ENCODE results near the gene MANBA.
A peak's percentile ranks its signal among the peaks of the same experiment; 100 is the strongest.
"Not testable (repeated sequence)": the region's sequence is repeated elsewhere in the genome, so short reads cannot be mapped to it uniquely, and the experiment has no call there.

Gene MANBA

DNA sequence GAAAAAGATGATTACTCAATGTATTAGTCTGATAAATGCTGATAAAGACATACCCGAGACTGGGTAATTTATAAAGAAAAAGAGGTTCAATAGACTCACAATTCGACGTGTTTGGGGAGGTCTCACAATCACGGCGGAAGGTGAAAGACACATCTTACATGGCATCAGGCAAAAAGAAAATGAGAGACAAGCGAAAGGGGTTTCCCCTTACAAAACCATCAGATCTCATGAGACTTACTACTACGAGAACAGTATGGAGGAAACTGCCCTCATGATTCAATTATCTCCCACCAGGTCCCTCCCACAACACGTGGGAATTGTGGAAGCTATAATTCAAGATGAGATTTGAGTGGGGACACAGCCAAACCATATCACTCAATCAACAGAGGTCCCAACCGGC lies 141.7 kb downstream of the MANBA start:
- DNase-seq: not testable (repeated sequence)

DNA sequence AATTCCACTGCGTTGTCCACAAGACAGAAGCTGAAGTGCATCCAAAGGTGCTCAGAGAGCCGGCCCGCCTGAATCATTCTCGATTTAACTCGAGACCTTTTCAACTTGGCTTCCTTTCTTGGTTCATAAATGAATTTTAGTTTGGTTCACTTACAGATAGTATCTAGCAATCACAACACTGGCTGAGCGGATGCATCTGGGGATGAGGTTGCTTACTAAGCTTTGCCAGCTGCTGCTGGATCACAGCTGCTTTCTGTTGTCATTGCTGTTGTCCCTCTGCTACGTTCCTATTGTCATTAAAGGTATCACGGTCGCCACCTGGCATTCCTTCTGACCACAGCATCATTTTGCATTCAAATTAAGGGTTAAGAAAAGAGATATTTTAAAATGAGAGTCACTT lies 144.1 kb downstream of the MANBA start:
- DNase-seq: no peak

GRCh38 chr4:102614801-102615200 lies 146.0 kb downstream of the MANBA start:
- DNase-seq: peak; percentile 2

DNA sequence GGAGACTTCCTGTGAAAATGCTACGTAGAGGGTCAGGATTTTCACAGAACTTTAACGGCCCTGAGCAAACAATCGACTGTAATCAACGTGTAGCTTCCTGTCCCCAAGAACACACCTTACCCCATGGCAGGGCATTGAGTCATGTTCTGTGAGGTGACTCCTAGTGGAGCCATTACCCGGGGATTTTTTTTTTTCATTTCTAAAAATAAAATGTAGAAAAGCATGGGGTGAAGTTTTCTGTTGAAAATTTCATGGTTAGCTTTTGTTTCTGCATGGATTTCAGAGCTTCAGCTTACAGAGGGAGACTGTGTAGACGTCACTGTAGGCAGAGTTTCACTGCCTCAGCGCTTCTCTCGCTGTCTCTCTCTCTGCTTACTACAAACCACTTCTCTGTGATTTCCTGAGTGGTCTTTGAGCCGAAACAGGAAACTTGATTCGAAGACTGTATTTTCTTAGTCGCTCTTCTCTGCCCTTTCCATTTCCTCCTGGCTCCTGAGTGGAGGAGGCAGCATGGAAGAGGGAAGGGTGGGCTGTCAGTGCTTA lies 147.9 kb downstream of the MANBA start:
- DNase-seq: peak; percentile 16

- no peak for DNase-seq
These were observed 148.6 kb downstream of the MANBA start for GRCh38 chr4:102612210-102612609.

GRCh38 chr4:102610476-102610875 lies 150.3 kb downstream of the MANBA start:
- no peak for DNase-seq

DNA sequence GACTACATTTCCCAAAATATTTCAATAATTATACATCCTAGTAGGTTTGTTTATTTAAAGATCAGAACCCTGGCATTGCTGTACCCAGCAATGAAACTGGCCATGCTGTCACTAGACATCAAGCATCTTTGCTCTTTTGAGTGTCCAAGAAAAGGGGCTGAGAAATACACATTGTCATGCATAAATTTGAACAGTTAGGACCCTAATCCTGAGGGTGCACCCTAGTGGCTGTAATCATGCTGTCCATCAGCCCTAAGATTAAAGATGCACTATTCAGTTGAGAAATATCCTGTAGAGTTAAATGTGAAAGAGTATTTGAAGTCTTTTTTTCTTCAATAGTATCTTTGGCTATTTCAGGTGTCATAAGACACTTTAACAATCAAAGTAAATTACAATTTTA lies 150.8 kb downstream of the MANBA start:
- DNase-seq: no peak

GRCh38 chr4:102608190-102608589 lies 152.6 kb downstream of the MANBA start:
- no peak for DNase-seq

- DNase-seq: no peak
These were observed 153.8 kb downstream of the MANBA start for GRCh38 chr4:102606846-102607450.

DNA sequence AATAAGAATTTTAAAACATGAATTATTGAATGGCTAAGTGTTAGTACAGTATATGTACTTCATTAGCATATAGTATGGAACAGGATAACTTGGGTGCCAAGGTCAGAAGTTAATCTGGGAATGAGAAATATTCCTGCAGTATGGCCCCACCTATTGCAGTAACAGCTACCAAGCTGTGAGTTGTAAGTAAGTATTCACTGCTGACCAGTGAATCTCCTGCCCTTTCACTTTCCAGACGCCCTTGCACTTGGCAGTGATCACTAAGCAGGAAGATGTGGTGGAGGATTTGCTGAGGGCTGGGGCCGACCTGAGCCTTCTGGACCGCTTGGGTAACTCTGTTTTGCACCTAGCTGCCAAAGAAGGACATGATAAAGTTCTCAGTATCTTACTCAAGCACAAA lies 154.5 kb downstream of the MANBA start:
- DNase-seq: no peak

DNA sequence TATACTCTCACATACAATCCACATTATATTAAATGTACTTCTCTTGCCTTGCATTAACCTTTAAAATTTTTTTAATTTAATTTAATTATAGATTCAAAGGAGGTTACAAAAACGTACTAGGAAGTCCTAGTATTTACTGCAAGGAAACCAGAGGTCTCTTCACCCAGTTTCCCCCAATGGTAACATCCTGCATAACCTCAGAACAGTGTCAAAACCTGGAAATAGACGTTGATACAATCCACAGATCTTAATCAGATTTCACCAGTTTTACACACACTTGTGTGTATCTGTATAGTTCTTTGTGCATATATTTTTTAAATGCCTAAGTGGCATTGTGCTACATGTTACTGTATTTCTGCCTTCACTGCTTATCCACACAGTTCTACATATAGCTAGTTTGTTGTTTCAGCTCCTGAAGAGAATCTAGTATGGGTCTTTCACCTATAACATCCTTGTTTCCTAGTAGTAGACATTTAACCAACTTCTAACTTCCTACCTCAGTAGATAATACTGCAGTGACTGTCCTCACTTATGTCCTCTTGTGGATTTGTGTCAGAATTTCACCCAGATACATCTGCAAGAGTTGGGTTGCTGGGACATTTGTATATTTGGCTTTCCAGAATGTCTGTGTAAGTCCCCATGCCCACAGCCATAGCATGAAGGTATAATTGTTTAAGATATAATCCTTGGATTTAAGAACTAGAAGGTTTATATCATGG lies 156.4 kb downstream of the MANBA start:
- DNase-seq: no peak

DNA sequence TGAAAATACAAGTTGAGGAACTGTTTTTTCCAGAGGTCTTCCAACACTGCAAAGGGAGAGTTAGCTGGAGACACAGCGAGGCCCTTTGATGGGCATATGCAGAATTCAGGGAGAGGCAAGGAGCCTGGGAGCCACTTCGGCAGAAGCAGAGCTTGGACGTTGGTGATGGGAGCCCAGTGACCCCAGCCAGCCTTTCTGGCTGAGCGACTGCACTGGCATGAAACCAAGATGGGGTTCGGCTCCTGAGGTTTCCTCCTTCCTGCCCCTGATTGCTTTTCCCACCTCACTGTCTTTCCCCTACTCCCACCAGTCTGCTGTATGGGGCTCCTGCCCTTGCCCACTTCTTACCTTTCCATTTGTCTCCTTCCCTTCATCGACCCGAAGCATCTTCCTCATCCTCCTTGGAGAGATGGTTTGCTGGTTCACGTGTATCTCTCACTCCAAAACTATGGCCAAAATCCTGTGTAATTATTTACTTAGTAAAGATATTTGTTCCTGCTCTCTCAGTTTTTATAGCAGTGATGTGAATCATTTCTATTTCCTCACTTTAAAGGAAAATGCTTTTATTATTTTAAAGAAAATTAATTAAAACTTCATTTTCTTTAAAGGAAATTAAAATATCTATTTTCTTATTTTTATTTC lies 159.1 kb downstream of the MANBA start:
- DNase-seq: no peak

- no peak for DNase-seq
These were observed 160.1 kb downstream of the MANBA start for GRCh38 chr4:102600689-102601088.

GRCh38 chr4:102599886-102600285 lies 160.9 kb downstream of the MANBA start:
- DNase-seq: no peak

DNA sequence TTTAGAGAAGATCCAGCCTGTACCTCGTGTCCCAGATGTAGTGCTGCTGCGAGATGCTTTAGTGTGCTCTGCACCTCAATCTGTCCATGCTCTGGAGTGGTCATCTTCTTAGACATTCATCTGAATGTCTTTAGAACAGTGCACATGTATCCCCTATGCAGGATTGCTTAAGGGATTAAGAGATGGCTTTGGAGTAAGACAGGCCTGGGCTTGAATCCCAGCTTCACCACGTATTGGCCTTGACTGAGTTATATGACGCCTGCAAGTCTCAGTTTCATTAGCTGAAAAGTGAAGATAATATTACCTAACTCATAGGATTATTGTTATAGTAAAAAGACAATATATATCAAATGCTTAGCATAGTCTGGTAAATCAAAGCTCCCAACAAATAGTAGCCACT lies 161.3 kb downstream of the MANBA start:
- no peak for DNase-seq

DNA sequence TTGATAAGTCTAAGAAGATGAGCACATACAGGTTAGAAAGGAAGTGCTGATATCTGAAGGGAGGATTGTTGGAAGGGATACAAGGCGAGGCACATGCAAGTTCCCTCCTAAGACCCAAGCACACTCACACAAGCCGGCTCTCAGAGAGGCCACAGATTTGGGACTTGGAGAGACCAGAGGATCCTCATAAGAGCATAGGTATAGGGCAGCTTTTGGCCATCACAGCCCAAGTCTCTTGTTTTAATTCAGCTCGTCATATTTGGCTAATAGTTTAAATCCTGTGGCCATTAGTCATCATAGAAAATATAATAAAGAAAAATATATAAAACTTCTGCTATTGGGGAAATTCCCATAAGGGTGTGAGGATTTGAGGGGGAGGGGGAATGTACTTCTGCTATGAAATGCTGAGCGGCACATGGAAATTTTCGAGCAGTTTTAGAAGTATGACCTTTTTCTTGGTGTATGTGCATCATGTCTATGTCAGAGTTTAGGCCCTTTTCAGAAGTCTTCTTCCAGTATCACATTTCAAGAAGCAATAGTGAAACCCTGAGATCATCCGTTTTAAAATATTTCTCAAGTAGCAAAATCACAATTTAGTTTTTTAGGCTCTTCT lies 161.9 kb downstream of the MANBA start:
- DNase-seq: no peak

DNA sequence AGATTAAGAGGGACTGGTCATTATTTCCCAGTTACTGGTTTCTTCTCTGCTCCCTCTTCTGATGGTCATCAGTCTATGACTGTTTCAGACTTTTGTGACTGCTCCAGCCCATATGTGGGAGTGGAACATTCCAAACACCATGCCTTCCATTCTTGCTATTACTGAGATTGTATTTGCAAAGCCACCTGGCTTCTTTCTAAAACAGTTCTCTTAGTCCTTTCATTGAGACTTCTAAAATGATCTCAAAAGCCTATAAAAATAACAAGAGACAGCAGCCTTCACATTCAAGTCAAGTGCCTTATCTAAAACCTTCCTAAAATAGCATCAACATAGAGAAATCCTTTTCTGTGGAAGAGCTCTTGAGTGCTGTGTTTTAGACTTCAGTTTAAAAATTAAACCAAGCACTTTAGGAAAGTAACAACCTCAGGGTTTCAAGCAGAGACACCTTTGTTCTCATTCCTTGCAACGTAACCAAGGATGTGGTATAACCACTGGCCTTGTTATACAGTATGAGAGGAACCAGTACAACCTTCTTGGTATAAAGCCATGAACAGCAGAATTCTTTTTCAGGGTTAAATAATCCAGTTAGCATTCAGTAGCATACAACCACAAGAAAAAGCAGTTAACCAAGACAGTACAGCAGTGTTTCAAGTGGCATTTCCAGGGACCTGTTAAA lies 162.5 kb downstream of the MANBA start:
- no peak for DNase-seq

- DNase-seq: no peak
These were observed 164.2 kb downstream of the MANBA start for GRCh38 chr4:102596532-102596931.

GRCh38 chr4:102594000-102594399 lies 166.8 kb downstream of the MANBA start:
- DNase-seq: no peak

DNA sequence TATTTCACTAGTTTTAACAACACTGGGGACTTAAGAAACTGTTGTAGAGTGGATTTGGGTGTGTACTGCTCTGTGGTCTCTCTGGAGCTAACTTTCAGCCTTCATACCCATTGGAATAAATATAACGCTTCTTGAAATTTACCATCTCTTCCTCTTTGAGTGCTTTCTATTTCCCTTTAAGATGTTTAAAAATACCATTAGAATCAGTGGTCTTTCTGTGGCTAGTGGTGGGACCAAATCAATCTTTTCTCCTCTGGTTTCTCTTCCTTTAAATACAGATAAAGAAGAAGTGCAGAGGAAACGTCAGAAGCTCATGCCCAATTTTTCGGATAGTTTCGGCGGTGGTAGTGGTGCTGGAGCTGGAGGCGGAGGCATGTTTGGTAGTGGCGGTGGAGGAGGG lies 167.6 kb downstream of the MANBA start:
- DNase-seq: no peak

- no peak for DNase-seq
These were observed 168.5 kb downstream of the MANBA start for GRCh38 chr4:102592256-102592655.

DNA sequence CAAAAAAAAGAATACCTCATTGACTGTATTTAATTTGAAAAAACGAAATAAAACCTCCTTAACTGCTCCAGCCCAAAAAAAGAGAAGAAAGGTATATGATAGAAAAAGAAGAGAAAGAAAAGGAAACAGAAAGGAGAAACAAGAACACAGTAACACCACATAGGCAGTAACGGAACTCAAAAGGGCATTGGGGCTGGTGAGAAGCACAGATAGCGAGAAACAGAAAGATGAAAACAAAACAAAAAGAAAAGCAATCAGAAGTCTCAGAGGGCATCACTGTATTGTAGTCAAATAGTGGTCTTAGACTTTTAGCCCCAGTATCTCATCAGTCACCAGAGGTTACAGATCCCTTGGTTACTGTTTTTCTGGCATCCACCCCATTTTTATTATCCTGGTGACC lies 171.0 kb downstream of the MANBA start:
- DNase-seq: no peak

- no peak for DNase-seq
These were observed 174.1 kb downstream of the MANBA start for GRCh38 chr4:102586644-102587021.

Data from effector CD8-positive, alpha-beta T cell (primary cell).